ENCODE results near the gene CYP39A1.
A peak's percentile ranks its signal among the peaks of the same experiment; 100 is the strongest.

The CYP39A1 gene

DNA sequence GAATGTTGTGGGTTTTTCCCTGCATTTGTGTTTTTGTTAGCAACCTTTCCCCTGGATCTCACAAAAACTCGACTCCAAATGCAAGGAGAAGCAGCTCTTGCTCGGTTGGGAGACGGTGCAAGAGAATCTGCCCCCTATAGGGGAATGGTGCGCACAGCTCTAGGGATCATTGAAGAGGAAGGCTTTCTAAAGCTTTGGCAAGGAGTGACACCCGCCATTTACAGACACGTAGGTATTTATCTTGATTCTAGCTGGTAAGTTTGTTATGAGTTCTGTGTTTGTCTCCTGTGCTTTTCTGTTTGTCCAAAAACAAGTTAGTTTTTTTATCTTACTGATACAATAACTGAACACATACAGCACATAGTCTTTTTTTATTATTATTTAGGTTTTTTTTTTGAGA lies 3.2 kb upstream of the CYP39A1 start:
- Histone ChIP-seq H2AFZ (ENCODE audit: low read length) (no peak overlapping the region), H3K4ac (ENCODE audit: low read length) (no peak overlapping the region), H3K4me1 (ENCODE audit: control insufficient read depth in 2 of 2, insufficient read depth in 1 of 2, low read depth in 1 of 2, low read length in 2 of 2) (peaks cover 0 to 2% of the 10 kb centered on the region in 2 donors), H3K79me1 (ENCODE audit: low read depth, low read length) (peaks cover 3% of the 10 kb centered on the region), H3K9me3 (replicated peaks in 1 of 2; ENCODE audit: control insufficient read depth in 2 of 2, insufficient read depth in 1 of 2, low read depth in 1 of 2, low read length in 2 of 2) (no peaks in the 10 kb centered on the region), H3K23ac (ENCODE audit: low read depth, low read length, poor library complexity) (no peak overlapping the region), H2AK5ac (ENCODE audit: low read depth, low read length) (no peak overlapping the region), H3K27me3 (ENCODE audit: control insufficient read depth in 3 of 3, insufficient read depth in 3 of 3, low read depth in 1 of 3, low read length in 3 of 3) (peaks cover 0 to 39% (median 0%) of the 10 kb centered on the region in 3 experiments), H2BK120ac (ENCODE audit: low read depth, low read length) (no peak overlapping the region), H3K27ac (replicated peaks; ENCODE audit: low read length) (no peak overlapping the region), H2BK12ac (ENCODE audit: low read length) (no peak overlapping the region), H3K4me2 (ENCODE audit: insufficient read depth, low read length, poor library complexity, severe bottlenecking) (no peak overlapping the region), H3K36me3 (replicated peaks in 1 of 2; ENCODE audit: control insufficient read depth in 2 of 2, insufficient read depth in 2 of 2, low read length in 2 of 2) (no peaks in the 10 kb centered on the region), H4K91ac (ENCODE audit: low read depth, low read length, poor library complexity) (no peak overlapping the region), H4K8ac (ENCODE audit: low read depth, low read length) (no peak overlapping the region), H3K9ac (ENCODE audit: low read depth, low read length, poor library complexity) (no peak overlapping the region), H2BK5ac (ENCODE audit: low read length) (no peak overlapping the region), H3K18ac (ENCODE audit: low read length) (no peak overlapping the region), H2BK15ac (ENCODE audit: low read length) (no peak overlapping the region), H3K4me3 (ENCODE audit: low read length in 2 of 2) (no peak overlapping the region), H3K14ac (ENCODE audit: low read length) (no peak overlapping the region)
- no peak for DNase-seq (ENCODE audit: low spot score)
- no CpG with 5 or more reads among the region's 6 CpGs for WGBS, 2 donors (ENCODE audit: extremely low coverage in 2 of 2, insufficient read length in 2 of 2, insufficient replicate concordance in 1 of 2)

- no peak for DNase-seq (ENCODE audit: low spot score)
- H3K27ac ChIP-seq (replicated peaks; ENCODE audit: low read length), result no peak overlapping the region
- H2BK15ac ChIP-seq (ENCODE audit: low read length), result no peak overlapping the region
These were observed 999 bp upstream of the CYP39A1 start for GRCh38 chr6:46653439-46654195.

DNA sequence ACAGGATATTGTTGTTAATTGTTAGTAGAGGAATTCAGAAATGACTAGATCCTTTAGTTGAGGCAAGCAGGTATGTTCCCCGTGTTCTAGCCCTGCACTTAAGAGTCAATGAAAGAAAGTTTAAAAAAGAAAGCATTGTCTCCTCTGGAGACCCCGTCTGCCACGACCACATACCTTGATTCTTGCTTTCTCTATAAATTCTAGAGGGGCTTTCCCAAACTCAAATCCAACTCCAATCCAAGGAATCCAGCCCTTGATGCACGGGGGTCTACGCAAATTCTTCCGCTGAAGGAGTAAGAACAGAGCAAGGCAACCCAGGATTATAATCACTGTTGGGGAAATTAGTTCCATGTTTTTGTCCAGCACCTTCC lies 401 bp downstream of the CYP39A1 start:
- Histone ChIP-seq H3K4me2 (ENCODE audit: insufficient read depth, low read length, poor library complexity, severe bottlenecking) (peak overlapping the region; percentile 66), H2AK5ac (ENCODE audit: low read depth, low read length) (no peak overlapping the region), H3K18ac (ENCODE audit: low read length) (peak overlapping the region; percentile 20), H3K9ac (ENCODE audit: low read depth, low read length, poor library complexity) (peak overlapping the region; percentile 32), H3K4me3 (ENCODE audit: low read length in 2 of 2) (peak overlapping the region; percentile 77 to 93), H3K23ac (ENCODE audit: low read depth, low read length, poor library complexity) (no peak overlapping the region), H3K4me1 (ENCODE audit: control insufficient read depth in 2 of 2, insufficient read depth in 1 of 2, low read depth in 1 of 2, low read length in 2 of 2) (peaks cover 0 to 2% of the 10 kb centered on the region in 2 donors), H2BK5ac (ENCODE audit: low read length) (no peak overlapping the region), H3K14ac (ENCODE audit: low read length) (no peak overlapping the region), H3K4ac (ENCODE audit: low read length) (no peak overlapping the region), H4K8ac (ENCODE audit: low read depth, low read length) (no peak overlapping the region), H3K36me3 (replicated peaks in 1 of 2; ENCODE audit: control insufficient read depth in 2 of 2, insufficient read depth in 2 of 2, low read length in 2 of 2) (no peaks in the 10 kb centered on the region), H2BK15ac (ENCODE audit: low read length) (no peak overlapping the region), H2BK12ac (ENCODE audit: low read length) (no peak overlapping the region), H3K27ac (replicated peaks; ENCODE audit: low read length) (no peak overlapping the region), H2AFZ (ENCODE audit: low read length) (peak overlapping the region; percentile 100), H3K79me1 (ENCODE audit: low read depth, low read length) (peaks cover 3% of the 10 kb centered on the region), H3K9me3 (replicated peaks in 1 of 2; ENCODE audit: control insufficient read depth in 2 of 2, insufficient read depth in 1 of 2, low read depth in 1 of 2, low read length in 2 of 2) (no peaks in the 10 kb centered on the region), H2BK120ac (ENCODE audit: low read depth, low read length) (no peak overlapping the region), H3K27me3 (ENCODE audit: control insufficient read depth in 3 of 3, insufficient read depth in 3 of 3, low read depth in 1 of 3, low read length in 3 of 3) (peaks cover 0 to 39% (median 0%) of the 10 kb centered on the region in 3 experiments), H4K91ac (ENCODE audit: low read depth, low read length, poor library complexity) (no peak overlapping the region)
- no peak for DNase-seq (ENCODE audit: low spot score)
- no CpG with 5 or more reads among the region's 6 CpGs for WGBS, 2 donors (ENCODE audit: extremely low coverage in 2 of 2, insufficient read length in 2 of 2, insufficient replicate concordance in 1 of 2)

More at GRCh38 chr6:46653439-46654195, 999 bp upstream of the CYP39A1 start:
- Histone ChIP-seq H3K9me3 (replicated peaks in 1 of 2; ENCODE audit: control insufficient read depth in 2 of 2, insufficient read depth in 1 of 2, low read depth in 1 of 2, low read length in 2 of 2) (no peaks in the 10 kb centered on the region), H3K79me1 (ENCODE audit: low read depth, low read length) (peaks cover 3% of the 10 kb centered on the region), H3K18ac (ENCODE audit: low read length) (peak overlapping the region; percentile 97), H2AFZ (ENCODE audit: low read length) (peak overlapping the region; percentile 100), H3K4me3 (ENCODE audit: low read length in 2 of 2) (peak overlapping the region; percentile 77 to 97), H4K8ac (ENCODE audit: low read depth, low read length) (no peak overlapping the region), H3K23ac (ENCODE audit: low read depth, low read length, poor library complexity) (no peak overlapping the region), H3K4me2 (ENCODE audit: insufficient read depth, low read length, poor library complexity, severe bottlenecking) (peak overlapping the region; percentile 82), H4K91ac (ENCODE audit: low read depth, low read length, poor library complexity) (no peak overlapping the region), H2BK5ac (ENCODE audit: low read length) (no peak overlapping the region), H3K14ac (ENCODE audit: low read length) (no peak overlapping the region), H3K36me3 (replicated peaks in 1 of 2; ENCODE audit: control insufficient read depth in 2 of 2, insufficient read depth in 2 of 2, low read length in 2 of 2) (no peaks in the 10 kb centered on the region), H3K27me3 (ENCODE audit: control insufficient read depth in 3 of 3, insufficient read depth in 3 of 3, low read depth in 1 of 3, low read length in 3 of 3) (peaks cover 0 to 39% (median 0%) of the 10 kb centered on the region in 3 experiments), H3K4me1 (ENCODE audit: control insufficient read depth in 2 of 2, insufficient read depth in 1 of 2, low read depth in 1 of 2, low read length in 2 of 2) (peaks cover 0 to 2% of the 10 kb centered on the region in 2 donors), H3K9ac (ENCODE audit: low read depth, low read length, poor library complexity) (peak overlapping the region; percentile 87), H2AK5ac (ENCODE audit: low read depth, low read length) (no peak overlapping the region), H2BK12ac (ENCODE audit: low read length) (no peak overlapping the region), H2BK120ac (ENCODE audit: low read depth, low read length) (no peak overlapping the region), H3K4ac (ENCODE audit: low read length) (no peak overlapping the region)
- no CpG with 5 or more reads among the region's 10 CpGs for WGBS, 2 donors (ENCODE audit: extremely low coverage in 2 of 2, insufficient read length in 2 of 2, insufficient replicate concordance in 1 of 2)

DNA sequence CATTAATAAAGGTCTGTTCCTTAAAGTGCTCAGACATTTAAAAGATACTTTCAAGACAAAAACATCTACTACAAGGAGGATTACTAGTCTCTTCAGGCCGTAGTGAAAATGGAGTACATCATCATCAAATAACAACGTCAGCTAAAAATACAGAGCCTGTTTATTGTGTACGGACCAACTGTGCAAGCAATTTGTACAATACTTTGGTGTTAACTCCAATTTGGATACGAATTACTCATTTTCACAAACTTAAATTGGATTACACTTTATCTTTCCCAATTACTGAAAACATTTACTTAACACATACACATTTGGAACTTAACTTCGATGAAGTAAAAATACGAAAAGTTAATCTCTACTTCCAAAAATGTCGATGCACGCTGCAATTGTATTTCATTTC lies 802 bp downstream of the CYP39A1 start:
- H3K23ac ChIP-seq (ENCODE audit: low read depth, low read length, poor library complexity), result no peak overlapping the region
- no peak overlapping the region for H4K91ac ChIP-seq (ENCODE audit: low read depth, low read length, poor library complexity)
- peak overlapping the region; percentile 66 for H3K4me2 ChIP-seq (ENCODE audit: insufficient read depth, low read length, poor library complexity, severe bottlenecking)
- H3K4ac ChIP-seq (ENCODE audit: low read length), result no peak overlapping the region
- no peaks in the 10 kb centered on the region for H3K36me3 ChIP-seq (replicated peaks in 1 of 2; ENCODE audit: control insufficient read depth in 2 of 2, insufficient read depth in 2 of 2, low read length in 2 of 2)
- H2AFZ ChIP-seq (ENCODE audit: low read length), result peak overlapping the region; percentile 100
- no peak overlapping the region for H3K9ac ChIP-seq (ENCODE audit: low read depth, low read length, poor library complexity)
- peak overlapping the region in 1 of 2 donors; percentile 93 for H3K4me3 ChIP-seq (ENCODE audit: low read length in 2 of 2)
- WGBS, 2 donors (ENCODE audit: extremely low coverage in 2 of 2, insufficient read length in 2 of 2, insufficient replicate concordance in 1 of 2), result no CpG with 5 or more reads among the region's 8 CpGs
- no peak overlapping the region for H2BK15ac ChIP-seq (ENCODE audit: low read length)
- DNase-seq (ENCODE audit: low spot score), result no peak
- no peak overlapping the region for H3K18ac ChIP-seq (ENCODE audit: low read length)
- H3K14ac ChIP-seq (ENCODE audit: low read length), result no peak overlapping the region
- no peak overlapping the region for H2BK120ac ChIP-seq (ENCODE audit: low read depth, low read length)
- H2BK5ac ChIP-seq (ENCODE audit: low read length), result no peak overlapping the region
- peaks cover 0 to 39% (median 0%) of the 10 kb centered on the region in 3 experiments for H3K27me3 ChIP-seq (ENCODE audit: control insufficient read depth in 3 of 3, insufficient read depth in 3 of 3, low read depth in 1 of 3, low read length in 3 of 3)
- no peaks in the 10 kb centered on the region for H3K9me3 ChIP-seq (replicated peaks in 1 of 2; ENCODE audit: control insufficient read depth in 2 of 2, insufficient read depth in 1 of 2, low read depth in 1 of 2, low read length in 2 of 2)
- no peak overlapping the region for H2AK5ac ChIP-seq (ENCODE audit: low read depth, low read length)
- H4K8ac ChIP-seq (ENCODE audit: low read depth, low read length), result no peak overlapping the region
- H2BK12ac ChIP-seq (ENCODE audit: low read length), result no peak overlapping the region
- peaks cover 3% of the 10 kb centered on the region for H3K79me1 ChIP-seq (ENCODE audit: low read depth, low read length)
- no peak overlapping the region for H3K27ac ChIP-seq (replicated peaks; ENCODE audit: low read length)
- peaks cover 0 to 2% of the 10 kb centered on the region in 2 donors for H3K4me1 ChIP-seq (ENCODE audit: control insufficient read depth in 2 of 2, insufficient read depth in 1 of 2, low read depth in 1 of 2, low read length in 2 of 2)

Data from neuronal stem cell (in vitro differentiated cells).